OCI-LY7 (cell line): Measurements from ENCODE around the gene LDLRAD4. TPM values are rescaled to one million over a fixed set of nuclear protein-coding genes. Genes with fewer than 3 reads are reported as not detected.

Experiments
- BruUV-seq: library from RNA; stranded (reverse); fragments of 400-500 nt; replicated peaks from 2 replicates; lab custom pipeline; 2021; lab: Mats Ljungman, UMichigan
- CTCF ChIA-PET: fragments of 300-600 bp; sonication (Branson Sonifier 250); formaldehyde crosslinking; loops from one replicate; lab custom pipeline; 2022; ENCODE audit warnings: antibody characterized with exemption; ENCODE audit not compliant: unreplicated experiment; lab: Charles Lee
- POLR2A ChIA-PET: fragments of 300-600 bp; sonication (Branson Sonifier 250); formaldehyde crosslinking; loops from one replicate; lab custom pipeline; 2022; ENCODE audit warnings: antibody characterized with exemption; lab: Charles Lee
- DNase-seq: peaks from one replicate; pipeline ENCODE4 v3.0.0-alpha.2; 2015; ENCODE audit warnings: low spot score
- H2AFZ ChIP-seq: fragments of 200-600 bp; sonication (generic), shearing (Covaris generic); 2 replicates; pipeline ENCODE4 v1.6.1; 2014; ENCODE audit warnings: mild to moderate bottlenecking, antibody characterized with exemption, low read length, moderate library complexity
- H3K27ac ChIP-seq: fragments of 200-600 bp; sonication (generic); 2 replicates; pipeline ENCODE4 v1.5.1; 2014; ENCODE audit warnings: mixed run types, low read depth, mild to moderate bottlenecking, moderate library complexity, low read length, inconsistent platforms; ENCODE audit not compliant: poor library complexity, severe bottlenecking
- H3K36me3 ChIP-seq: fragments of 200-600 bp; sonication (generic); 2 replicates; pipeline ENCODE4 v1.6.1; 2014; ENCODE audit warnings: mild to moderate bottlenecking, antibody characterized with exemption, low read length, moderate library complexity, mixed read lengths; ENCODE audit not compliant: insufficient read depth
- H3K4me1 ChIP-seq: fragments of 200-600 bp; sonication (generic); 2 replicates; pipeline ENCODE4 v1.5.1; 2014; ENCODE audit warnings: mild to moderate bottlenecking, low read length; ENCODE audit not compliant: insufficient read depth, poor library complexity, severe bottlenecking
- H3K4me2 ChIP-seq: fragments of 200-600 bp; sonication (generic); 2 replicates; pipeline ENCODE4 v1.6.1; 2014; ENCODE audit warnings: mild to moderate bottlenecking, low read length
- H3K4me3 ChIP-seq: fragments of 200-600 bp; sonication (generic); 2 replicates; pipeline ENCODE4 v1.5.1; 2014; ENCODE audit warnings: mild to moderate bottlenecking, low read depth, low read length; ENCODE audit not compliant: poor library complexity, severe bottlenecking
- H3K79me2 ChIP-seq: fragments of 200-600 bp; sonication (generic); 2 replicates; pipeline ENCODE4 v1.6.1; 2016; ENCODE audit warnings: low read depth, mild to moderate bottlenecking, low read length, moderate library complexity, mixed read lengths; ENCODE audit not compliant: insufficient read depth
- H3K9me2 ChIP-seq: fragments of 200-600 bp; sonication (generic); 2 replicates; pipeline ENCODE4 v1.6.1; 2016; ENCODE audit warnings: mild to moderate bottlenecking, low read length, mixed read lengths; ENCODE audit not compliant: insufficient read depth
- H3K9me3 ChIP-seq: fragments of 200-600 bp; sonication (generic); 2 replicates; pipeline ENCODE4 v1.6.1; 2014; ENCODE audit warnings: mild to moderate bottlenecking, mixed run types, low read length, mixed read lengths
- H4K20me1 ChIP-seq: fragments of 200-600 bp; sonication (generic); 2 replicates; pipeline ENCODE4 v1.6.1; 2014; ENCODE audit warnings: mild to moderate bottlenecking, antibody characterized with exemption, low read length, moderate library complexity, mixed read lengths; ENCODE audit not compliant: insufficient read depth
- EZH2phosphoT487 ChIP-seq: fragments of 200-600 bp; sonication (generic); IDR thresholded peaks from 2 replicates; pipeline ENCODE4 v1.6.1; 2018; ENCODE audit warnings: low read depth, borderline replicate concordance, mild to moderate bottlenecking, mixed run types, antibody characterized with exemption, low read length, moderate library complexity, mixed read lengths
- intact Hi-C: fragments of 100-400 bp; cut with micrococcal nuclease; formaldehyde crosslinking; loops from one replicate; pipeline ENCODE4 v1.10.0; 2022; ENCODE audit not compliant: unreplicated experiment
- total RNA-seq, 2 experiments: library from RNA; depleted of rRNA in 1 of 2; stranded (reverse); fragments of >200 nt in 1 of 2; shearing (Covaris generic) in 1 of 2; gene quantifications; 2 replicates each; pipeline ENCODE4 v1.2.3, GENCODE V29; 2014 to 2022
- TF ChIP-seq, protein P1 (sequence below): fragments of 200-600 bp; sonication (generic); conservative IDR thresholded peaks from 2 replicates; pipeline ENCODE4 v1.5.1; 2014; ENCODE audit warnings: mild to moderate bottlenecking, antibody characterized with exemption, low read length, moderate library complexity, mixed read lengths

Gene LDLRAD4
- total RNA-seq, 2 experiments from 2014 or later, result 26.2 to 43.8 TPM

DNA sequence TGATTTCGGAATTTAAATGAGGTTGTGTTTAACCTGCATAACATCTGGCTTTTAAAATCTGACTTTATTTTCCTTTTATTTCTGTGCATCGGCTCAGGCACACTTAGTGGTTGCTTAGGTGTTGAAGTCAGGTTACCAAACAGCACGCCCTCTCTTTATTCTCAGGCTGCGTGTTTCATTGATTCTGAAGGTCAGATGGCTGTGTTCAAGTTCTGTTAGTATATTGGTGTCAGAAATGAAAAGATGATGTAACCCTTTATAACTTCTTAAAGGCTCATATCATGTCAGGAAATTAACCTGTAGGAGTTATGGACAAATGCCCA lies 246.5 kb downstream of the LDLRAD4 start:
- Histone ChIP-seq H3K27ac (peak overlapping the region; percentile 65), H3K4me1 (peaks cover 29% of the 10 kb centered on the region), H4K20me1 (no peaks in the 10 kb centered on the region), H3K9me3 (peaks cover 16% of the 10 kb centered on the region; the same call in 1 of the 2 replicates), H2AFZ (peak overlapping the region; percentile 83), H3K4me3 (peak overlapping the region; percentile 70), H3K9me2 (no peaks in the 10 kb centered on the region), H3K4me2 (peak overlapping the region; percentile 79), H3K79me2 (peaks cover 18% of the 10 kb centered on the region; the same call in 1 of the 2 replicates), H3K36me3 (peaks cover 10% of the 10 kb centered on the region)
- no peak for DNase-seq
- TF ChIP-seq, protein P1, sequence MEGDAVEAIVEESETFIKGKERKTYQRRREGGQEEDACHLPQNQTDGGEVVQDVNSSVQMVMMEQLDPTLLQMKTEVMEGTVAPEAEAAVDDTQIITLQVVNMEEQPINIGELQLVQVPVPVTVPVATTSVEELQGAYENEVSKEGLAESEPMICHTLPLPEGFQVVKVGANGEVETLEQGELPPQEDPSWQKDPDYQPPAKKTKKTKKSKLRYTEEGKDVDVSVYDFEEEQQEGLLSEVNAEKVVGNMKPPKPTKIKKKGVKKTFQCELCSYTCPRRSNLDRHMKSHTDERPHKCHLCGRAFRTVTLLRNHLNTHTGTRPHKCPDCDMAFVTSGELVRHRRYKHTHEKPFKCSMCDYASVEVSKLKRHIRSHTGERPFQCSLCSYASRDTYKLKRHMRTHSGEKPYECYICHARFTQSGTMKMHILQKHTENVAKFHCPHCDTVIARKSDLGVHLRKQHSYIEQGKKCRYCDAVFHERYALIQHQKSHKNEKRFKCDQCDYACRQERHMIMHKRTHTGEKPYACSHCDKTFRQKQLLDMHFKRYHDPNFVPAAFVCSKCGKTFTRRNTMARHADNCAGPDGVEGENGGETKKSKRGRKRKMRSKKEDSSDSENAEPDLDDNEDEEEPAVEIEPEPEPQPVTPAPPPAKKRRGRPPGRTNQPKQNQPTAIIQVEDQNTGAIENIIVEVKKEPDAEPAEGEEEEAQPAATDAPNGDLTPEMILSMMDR, result no peak
- TF ChIP-seq EZH2phosphoT487, result no peak
- CTCF ChIA-PET, result no interaction called here
- POLR2A ChIA-PET, result no interaction called here
- TSS peak; percentile 88 for BruUV-seq
- intact Hi-C loops, result loop anchor here (5.0 kb wide), 1 partner anchor 152 kb away; no protein-coding TSS in a partner anchor

DNA sequence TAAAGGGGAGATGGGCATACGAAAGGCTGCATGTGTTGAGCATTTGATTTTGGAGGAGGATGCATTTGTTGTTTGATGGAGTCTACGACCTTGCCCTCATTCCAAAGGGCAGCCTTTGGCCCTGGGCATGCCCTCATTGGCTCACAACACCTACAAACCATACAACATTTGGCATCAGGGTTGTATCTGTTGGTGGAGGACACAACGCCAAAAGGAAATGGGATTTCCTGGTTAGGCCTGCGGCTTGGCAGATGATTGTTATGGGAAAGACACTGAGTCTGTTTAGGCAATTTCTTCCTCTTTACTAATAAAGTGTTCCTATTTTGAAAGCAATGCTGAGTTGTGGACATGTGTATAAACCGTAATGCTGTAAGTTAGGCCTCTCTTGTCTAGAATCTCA lies 246.9 kb downstream of the LDLRAD4 start:
- POLR2A ChIA-PET, result no interaction called here
- peak overlapping the region; percentile 65 for H3K27ac ChIP-seq

More for the DNA sequence above, 246.9 kb downstream of the LDLRAD4 start:
- H3K79me2 ChIP-seq, result peaks cover 18% of the 10 kb centered on the region; the same call in 1 of the 2 replicates
- peaks cover 29% of the 10 kb centered on the region for H3K4me1 ChIP-seq
- peak overlapping the region; percentile 83; the same call in 1 of the 2 replicates for H2AFZ ChIP-seq
- intact Hi-C loops, result loop anchor here (5.0 kb wide), 1 partner anchor 152 kb away; no protein-coding TSS in a partner anchor
- TF ChIP-seq, protein P1, result no peak
- no peak for TF ChIP-seq EZH2phosphoT487
- H4K20me1 ChIP-seq, result no peaks in the 10 kb centered on the region
- no TSS peak for BruUV-seq
- CTCF ChIA-PET, result no interaction called here
- peak overlapping the region; percentile 79 for H3K4me2 ChIP-seq
- peaks cover 16% of the 10 kb centered on the region; the same call in 1 of the 2 replicates for H3K9me3 ChIP-seq
- H3K36me3 ChIP-seq, result peaks cover 10% of the 10 kb centered on the region
- H3K4me3 ChIP-seq, result peak overlapping the region; percentile 70
- no peaks in the 10 kb centered on the region for H3K9me2 ChIP-seq
- DNase-seq, result peak; percentile 5
